ENCODE data around the gene ZC3H11A. TPM values are rescaled to one million over a fixed set of nuclear protein-coding genes. Genes with fewer than 3 reads are reported as not detected.
"Not testable (repeated sequence)": the region's sequence is repeated elsewhere in the genome, so short reads cannot be mapped to it uniquely, and the experiment has no call there.

Gene ZC3H11A
- polyA plus RNA-seq, 10 donors: 72.6 to 99.9 (median 89.2) TPM

- DNase-seq: no peak
These were observed 17.3 kb upstream of the ZC3H11A start for GRCh38 chr1:203778146-203778545.

- no peak for DNase-seq
These were observed 16.6 kb upstream of the ZC3H11A start for GRCh38 chr1:203778789-203779188.

- DNase-seq: no peak
These were observed 13.5 kb upstream of the ZC3H11A start for GRCh38 chr1:203781962-203782361.

- no peak for DNase-seq
These were observed 5.5 kb upstream of the ZC3H11A start for GRCh38 chr1:203789966-203790365.

- DNase-seq: no peak
These were observed 3.9 kb upstream of the ZC3H11A start for GRCh38 chr1:203791498-203791897.

- no peak for DNase-seq
These were observed 2.9 kb upstream of the ZC3H11A start for GRCh38 chr1:203792486-203792885.

GRCh38 chr1:203793561-203793960 lies 1.9 kb upstream of the ZC3H11A start:
- DNase-seq: not testable (repeated sequence)

- no peak for DNase-seq
These were observed 521 bp upstream of the ZC3H11A start for GRCh38 chr1:203794764-203795440.

GRCh38 chr1:203796236-203796605 lies 798 bp downstream of the ZC3H11A start:
- DNase-seq: peak; percentile 34 to 74 (median 45)

- DNase-seq: no peak
These were observed 1.8 kb downstream of the ZC3H11A start for GRCh38 chr1:203797216-203797615.

- peak in 2 of 3 donors; percentile 22 to 52 for DNase-seq
These were observed 2.7 kb downstream of the ZC3H11A start for GRCh38 chr1:203797948-203798655.

- no peak for DNase-seq
These were observed 3.7 kb downstream of the ZC3H11A start for GRCh38 chr1:203799157-203799556.

- DNase-seq: peak in 1 of 3 donors; percentile 7
These were observed 4.5 kb downstream of the ZC3H11A start for GRCh38 chr1:203799971-203800370.

GRCh38 chr1:203805689-203806088 lies 10.3 kb downstream of the ZC3H11A start:
- DNase-seq: no peak

GRCh38 chr1:203807196-203807595 lies 11.8 kb downstream of the ZC3H11A start:
- DNase-seq: peak in 1 of 3 donors; percentile 29

GRCh38 chr1:203813581-203814341 lies 18.3 kb downstream of the ZC3H11A start:
- DNase-seq: no peak

- no peak for DNase-seq
These were observed 23.0 kb downstream of the ZC3H11A start for GRCh38 chr1:203818399-203818798.

- no peak for DNase-seq
These were observed 27.9 kb downstream of the ZC3H11A start for GRCh38 chr1:203823306-203823705.

GRCh38 chr1:203826175-203826574 lies 30.8 kb downstream of the ZC3H11A start:
- no peak for DNase-seq

- no peak for DNase-seq
These were observed 32.6 kb downstream of the ZC3H11A start for GRCh38 chr1:203828002-203828401.

- no peak for DNase-seq
These were observed 33.1 kb downstream of the ZC3H11A start for GRCh38 chr1:203828503-203828902.

GRCh38 chr1:203829247-203829646 lies 33.8 kb downstream of the ZC3H11A start:
- not testable (repeated sequence) for DNase-seq

- DNase-seq: no peak
These were observed 40.1 kb downstream of the ZC3H11A start for GRCh38 chr1:203835476-203835875.
